ENCODE measurements around the gene MLXIP.

- TF ChIP-seq EZH2 (IDR thresholded peaks at IDR 0.05; ENCODE audit: insufficient read depth, poor library complexity, severe bottlenecking): no peak
- no peak for TF ChIP-seq EZH2phosphoT487 (IDR thresholded peaks at IDR 0.05; ENCODE audit: insufficient read depth, low read depth)
Measured at GRCh38 chr12:122135437-122136031, 57.0 kb downstream of the MLXIP start.

Measured in GM23248 (cell line).